Measurements from ENCODE around the gene PSMA2.

GRCh38 chr7:42931447-42931833 lies 534 bp downstream of the PSMA2 start:
- TF ChIP-seq CTCF (IDR thresholded peaks at IDR 0.05; ENCODE audit: insufficient read depth, low read length) (no peak), POLR2AphosphoS5 (IDR thresholded peaks at IDR 0.05; ENCODE audit: low read depth) (no peak)

All from HL-60 (cell line).